ENCODE results near the gene YBX2.
A peak's percentile ranks its signal among the peaks of the same experiment; 100 is the strongest.
"Not testable (repeated sequence)": the region's sequence is repeated elsewhere in the genome, so short reads cannot be mapped to it uniquely, and the experiment has no call there.

YBX2 gene

GRCh38 chr17:7294614-7295153, at the start of gene YBX2:
YBX2 (minus strand) TSS chr17:7294639; CDS start chr17:7294500, 139 bp downstream.
- no peak for DNase-seq

- DNase-seq = no peak
Measured at GRCh38 chr17:7343250-7343649, 48.8 kb upstream of the YBX2 start.

DNA sequence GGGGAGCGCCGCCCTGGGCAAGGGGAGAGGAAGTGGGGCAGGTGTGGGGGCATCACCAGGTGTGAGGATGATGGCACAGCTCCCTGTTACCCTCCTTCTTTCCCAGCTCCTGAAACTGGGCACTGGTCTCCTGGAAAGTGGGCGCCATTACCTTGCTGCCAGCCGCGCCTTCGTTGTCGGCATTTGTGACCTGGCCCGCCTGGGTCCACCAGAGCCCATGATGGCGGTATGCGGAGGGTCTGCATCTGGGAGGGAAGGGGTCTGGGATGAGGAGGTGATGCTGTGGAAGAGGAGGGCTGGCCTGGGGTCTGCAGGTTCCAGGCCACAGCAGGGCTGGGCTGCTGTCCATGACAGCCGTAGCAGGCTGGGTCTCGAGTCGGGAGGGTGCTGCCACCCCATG, 47.4 kb upstream of the YBX2 start:
- DNase-seq = no peak

DNA sequence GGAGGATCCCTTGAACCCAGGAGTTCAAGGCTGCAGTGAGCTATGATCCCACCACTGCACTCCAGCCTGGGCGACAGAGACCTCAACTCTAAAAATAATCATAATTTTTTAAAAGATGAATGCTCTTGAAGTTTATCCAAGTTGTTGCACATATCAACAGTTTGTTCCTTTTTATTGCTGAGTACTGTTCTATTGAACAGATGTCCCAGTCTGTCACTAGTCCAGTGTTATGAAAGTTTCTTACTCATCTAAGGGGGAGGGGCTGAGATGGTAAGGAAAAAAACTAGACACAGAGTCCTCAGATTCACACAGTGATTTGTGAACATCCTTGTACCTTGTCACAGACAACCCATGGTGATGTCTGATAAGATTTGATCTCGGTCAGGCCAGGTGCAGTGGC, 45.7 kb upstream of the YBX2 start:
- DNase-seq = no peak

GRCh38 chr17:7337600-7337999, 43.2 kb upstream of the YBX2 start:
- DNase-seq = not testable (repeated sequence)

DNA sequence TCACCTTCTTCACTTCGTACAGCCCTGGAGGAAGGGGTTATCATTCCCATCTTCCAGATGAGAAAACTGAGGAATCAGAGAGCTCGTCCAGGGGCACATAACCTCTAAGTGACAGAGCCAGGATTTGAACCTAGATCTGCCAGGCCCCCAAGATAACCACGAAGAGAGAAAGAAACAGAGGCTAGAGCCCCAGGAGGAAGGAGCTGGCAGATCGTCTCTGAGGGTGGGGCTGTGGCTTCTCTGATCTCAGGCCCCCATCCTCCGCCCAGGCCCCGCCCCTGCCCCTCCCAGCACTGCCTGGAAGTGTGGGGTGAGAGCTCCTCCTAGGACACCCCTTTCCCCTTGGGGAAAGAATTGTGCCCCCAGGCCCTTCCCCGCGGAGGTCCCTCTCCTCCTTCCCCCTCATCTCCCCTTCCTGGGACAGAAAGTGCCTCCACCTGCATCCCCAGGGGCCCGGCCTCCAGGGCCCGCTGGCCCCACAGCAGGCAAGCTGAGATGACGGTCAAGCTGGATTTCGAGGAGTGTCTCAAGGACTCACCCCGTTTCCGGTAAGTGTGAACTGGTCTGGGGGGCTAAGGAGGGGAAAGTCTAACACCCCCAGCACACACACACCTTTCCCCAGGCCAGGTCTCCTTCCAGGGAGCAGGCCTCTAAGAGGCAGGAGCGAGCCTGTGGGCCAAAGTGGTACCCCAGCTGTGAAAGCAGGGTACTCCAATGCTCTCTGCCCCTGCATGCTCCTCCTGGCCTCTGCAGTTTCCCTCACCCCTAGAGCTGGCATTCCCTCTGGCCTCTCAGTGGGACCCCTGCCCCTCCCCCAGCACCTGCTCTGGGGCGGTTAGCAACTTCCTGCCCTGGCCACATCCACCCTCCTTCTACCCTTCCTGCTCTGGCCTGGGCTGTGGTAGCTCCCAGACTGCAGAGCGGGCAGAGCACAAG, 42.1 kb upstream of the YBX2 start, which contains the start of gene ACAP1:
ACAP1 (plus strand) TSS at position 290 of the 936 bp plus-strand sequence; CDS start at position 496, 206 bp downstream.
- DNase-seq = no peak

DNA sequence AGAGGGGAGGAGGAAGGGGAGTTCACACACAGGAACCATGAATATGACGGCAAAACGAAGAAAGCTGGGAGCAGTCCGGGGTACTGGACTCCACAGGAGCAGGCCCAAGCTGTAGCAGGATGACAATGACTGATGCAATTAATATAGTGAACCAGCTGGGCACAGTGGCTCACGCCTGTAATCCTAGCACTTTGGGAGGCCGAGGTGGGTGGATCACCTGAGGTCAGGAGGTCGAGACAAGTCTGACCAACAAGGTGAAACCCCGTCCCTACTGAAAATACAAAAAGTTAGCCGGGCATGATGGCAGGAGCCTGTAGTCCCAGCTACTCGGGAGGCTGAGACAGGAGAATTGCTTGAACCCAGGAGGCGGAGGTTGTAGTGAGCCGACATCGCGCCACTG, 41.3 kb upstream of the YBX2 start:
- DNase-seq = not testable (repeated sequence)

- no peak for DNase-seq
Measured at GRCh38 chr17:7334938-7335538, 40.6 kb upstream of the YBX2 start.

DNA sequence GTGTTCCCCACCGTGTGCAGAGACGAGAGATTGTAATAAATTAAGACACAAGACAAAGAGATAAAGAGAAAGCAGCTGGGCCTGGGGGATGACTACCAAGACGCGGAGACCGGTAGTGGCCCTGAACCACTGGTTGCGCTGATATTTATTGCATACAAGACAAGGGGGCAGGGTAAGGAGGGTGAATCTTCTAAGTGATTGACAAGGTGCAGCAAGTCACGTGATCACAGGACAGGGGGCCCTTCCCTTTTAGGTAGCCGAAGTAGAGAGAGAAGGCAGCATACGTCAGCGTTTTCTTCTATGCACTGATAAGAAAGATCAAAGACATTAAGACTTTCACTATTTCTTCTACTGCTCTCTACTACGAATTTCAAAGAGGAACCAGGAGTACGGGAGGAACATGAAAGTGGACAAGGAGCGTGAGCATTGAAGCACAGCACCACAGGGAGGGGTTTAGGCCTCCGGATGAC, 38.2 kb upstream of the YBX2 start:
- not testable (repeated sequence) for DNase-seq

- DNase-seq = no peak
Measured at GRCh38 chr17:7332111-7332510, 37.7 kb upstream of the YBX2 start.

- no peak for DNase-seq
Measured at GRCh38 chr17:7330638-7331015, 36.2 kb upstream of the YBX2 start.

GRCh38 chr17:7329997-7330637, 35.7 kb upstream of the YBX2 start:
- peak; percentile 38 for DNase-seq

GRCh38 chr17:7329374-7329996, 35.0 kb upstream of the YBX2 start:
- DNase-seq = peak; percentile 71

DNA sequence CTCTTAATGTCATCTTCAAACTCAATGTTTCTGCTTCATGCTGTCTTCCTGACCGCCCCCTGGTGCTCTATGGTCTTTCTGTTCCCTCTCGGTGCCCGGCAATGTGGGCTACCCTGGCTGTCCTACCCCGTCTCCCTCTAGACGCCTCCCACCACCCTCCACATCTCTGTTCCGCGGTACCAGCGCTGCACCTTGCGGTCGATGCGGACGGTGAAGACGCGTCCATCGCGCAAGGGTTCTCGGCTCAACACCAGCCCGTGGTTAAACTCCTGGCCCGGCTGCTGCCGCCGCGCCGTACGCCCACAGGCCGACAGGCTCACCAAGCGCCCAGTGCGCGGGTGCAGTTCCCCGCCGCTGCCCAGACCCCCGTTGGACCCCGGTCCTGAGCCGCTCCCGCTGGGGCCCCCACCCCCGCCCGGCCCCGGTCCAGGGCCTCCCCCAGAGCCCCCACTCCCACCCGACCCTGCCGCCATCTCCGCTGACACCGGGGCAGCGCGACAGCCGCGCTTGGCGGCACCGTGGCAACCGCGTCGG, 34.5 kb upstream of the YBX2 start, which contains the start of gene NEURL4:
NEURL4 (minus strand) TSS at position 496 of the 534 bp plus-strand sequence; CDS start at position 473, 23 bp downstream.
- no peak for DNase-seq

DNA sequence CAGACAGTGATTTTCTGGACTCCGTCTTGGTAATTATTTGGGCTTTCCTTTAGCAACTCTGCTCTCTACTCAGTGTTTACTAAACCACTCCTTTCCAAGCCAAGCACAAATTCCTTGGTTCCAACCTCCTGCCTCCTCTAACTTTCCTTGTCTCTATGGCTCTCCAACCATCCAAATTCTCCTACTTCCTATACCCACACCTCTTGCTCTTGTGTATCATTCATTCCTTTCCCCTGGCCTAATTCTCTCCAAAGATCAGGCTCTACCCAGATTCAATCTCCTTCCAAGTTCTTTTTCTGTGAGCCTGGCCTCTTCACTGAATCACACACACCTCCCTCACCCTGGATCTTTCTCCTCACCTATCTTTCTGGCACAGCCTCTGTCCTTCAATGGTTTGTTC, 33.6 kb upstream of the YBX2 start:
- DNase-seq = no peak

- no peak for DNase-seq
Measured at GRCh38 chr17:7327501-7327900, 33.1 kb upstream of the YBX2 start.

DNA sequence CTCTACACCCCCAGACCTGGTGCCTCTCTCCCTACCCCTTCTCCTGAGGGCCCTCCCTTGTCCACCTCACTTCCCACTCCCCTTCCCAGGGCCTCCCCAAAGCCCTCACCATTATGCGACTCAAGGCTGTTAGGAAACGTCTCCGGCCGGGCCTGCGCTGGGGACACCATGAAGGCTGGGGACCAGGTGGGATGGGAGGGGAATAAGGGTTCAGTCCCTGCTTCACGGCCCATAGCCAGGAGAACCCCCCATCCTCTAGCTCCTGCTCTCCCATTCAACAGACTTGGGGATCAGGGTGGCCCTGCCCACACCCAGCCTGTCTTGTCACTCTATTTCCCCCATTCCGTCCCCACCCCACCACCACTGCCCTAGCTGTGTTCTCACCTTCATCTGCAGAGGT, 32.6 kb upstream of the YBX2 start:
- DNase-seq = no peak

GRCh38 chr17:7326186-7326585, 31.7 kb upstream of the YBX2 start:
- DNase-seq = no peak

GRCh38 chr17:7325031-7325528, 30.6 kb upstream of the YBX2 start:
- DNase-seq = no peak

DNA sequence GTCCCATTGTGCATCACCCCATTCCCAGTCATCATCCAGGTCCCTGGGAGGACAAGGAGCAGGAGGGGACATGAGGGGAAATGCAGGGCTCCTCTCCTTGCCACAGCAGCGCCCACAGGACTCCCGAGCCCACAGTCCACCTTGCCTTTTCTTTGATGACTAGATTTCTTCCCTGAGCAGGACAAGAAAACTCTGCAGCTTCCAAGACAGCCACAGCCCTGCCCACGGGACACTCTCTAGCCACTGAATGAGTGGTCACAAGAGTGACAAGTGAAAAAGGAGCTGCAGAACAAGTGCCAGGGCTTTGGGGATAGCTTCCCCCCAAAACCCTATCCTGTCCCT, 30.0 kb upstream of the YBX2 start:
- DNase-seq = no peak

DNA sequence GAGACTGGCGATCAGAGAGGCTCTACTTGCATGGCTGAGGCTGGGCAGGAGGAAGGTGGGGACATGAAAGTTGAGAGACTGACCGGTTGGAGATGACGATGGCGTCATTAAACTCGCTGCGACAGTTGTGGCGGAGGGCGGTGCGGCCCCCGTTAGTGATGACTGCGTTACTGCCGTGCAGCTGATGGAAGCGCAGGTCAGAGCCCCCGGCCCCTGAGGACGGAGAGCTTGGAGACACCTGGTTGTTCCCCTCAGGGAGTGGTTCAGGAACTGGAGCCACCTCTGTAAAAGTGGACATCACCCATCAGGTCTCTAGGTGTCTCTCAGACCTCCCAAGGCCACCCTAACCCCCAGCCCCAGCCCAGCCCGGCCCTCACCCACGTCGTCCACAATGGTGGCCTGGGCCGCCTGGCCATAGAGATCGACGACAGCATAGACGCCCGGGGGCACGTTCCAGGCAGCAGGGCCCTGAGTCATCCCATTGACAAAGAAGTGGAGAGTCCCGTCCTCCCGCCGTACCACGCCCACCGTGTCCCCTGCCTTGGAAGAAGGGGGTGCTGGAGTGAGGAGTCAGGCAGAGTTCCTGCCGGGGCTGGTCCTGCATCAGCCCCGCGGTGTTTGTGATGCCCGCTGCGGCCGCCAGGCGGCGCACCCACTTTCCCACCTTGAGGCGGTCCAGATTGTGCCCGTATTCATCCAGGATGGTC, 29.4 kb upstream of the YBX2 start:
- DNase-seq = no peak
